ENCODE results near the gene ZCWPW1.
"Not testable (repeated sequence)": the region's sequence is repeated elsewhere in the genome, so short reads cannot be mapped to it uniquely, and the experiment has no call there.

Gene ZCWPW1

GRCh38 chr7:100455206-100455605 is 26.7 kb upstream of the ZCWPW1 start:
- DNase-seq: no peak

GRCh38 chr7:100453854-100454253 is 25.4 kb upstream of the ZCWPW1 start:
- not testable (repeated sequence) for DNase-seq

- no peak for DNase-seq
Measured at GRCh38 chr7:100452513-100452912, 24.0 kb upstream of the ZCWPW1 start.

GRCh38 chr7:100449190-100449795 is 20.8 kb upstream of the ZCWPW1 start:
- no peak for DNase-seq

GRCh38 chr7:100447363-100447762 is 18.9 kb upstream of the ZCWPW1 start:
- DNase-seq: not testable (repeated sequence)

GRCh38 chr7:100446040-100446439 is 17.5 kb upstream of the ZCWPW1 start:
- no peak for DNase-seq

- DNase-seq: no peak
Measured at GRCh38 chr7:100444311-100445278, 16.1 kb upstream of the ZCWPW1 start.

GRCh38 chr7:100443096-100443840 is 14.8 kb upstream of the ZCWPW1 start:
- no peak for DNase-seq

GRCh38 chr7:100441641-100442535 is 13.4 kb upstream of the ZCWPW1 start:
- DNase-seq: no peak

GRCh38 chr7:100439244-100439643 is 10.7 kb upstream of the ZCWPW1 start:
- not testable (repeated sequence) for DNase-seq

- not testable (repeated sequence) for DNase-seq
Measured at GRCh38 chr7:100438731-100439130, 10.2 kb upstream of the ZCWPW1 start.

GRCh38 chr7:100438172-100438571 is 9.7 kb upstream of the ZCWPW1 start:
- no peak for DNase-seq

- no peak for DNase-seq
Measured at GRCh38 chr7:100437150-100438100, 8.9 kb upstream of the ZCWPW1 start.

- peak; percentile 44 for DNase-seq
Measured at GRCh38 chr7:100435401-100436304, 7.2 kb upstream of the ZCWPW1 start.

- no peak for DNase-seq
Measured at GRCh38 chr7:100434297-100435144, 6.0 kb upstream of the ZCWPW1 start.

GRCh38 chr7:100433592-100434296 is 5.2 kb upstream of the ZCWPW1 start:
- DNase-seq: no peak

- no peak for DNase-seq
Measured at GRCh38 chr7:100433276-100433591, 4.7 kb upstream of the ZCWPW1 start.

- DNase-seq: no peak
Measured at GRCh38 chr7:100432621-100433275, 4.2 kb upstream of the ZCWPW1 start.
